DND-41 (cell line): ENCODE measurements around the gene TSKS.

ENCODE experiments used
- ATAC-seq: fragments of 200-7000 bp; cut with Tn5 transposase; 3 replicates; pipeline ENCODE4 v1.9.1; 2021; ENCODE audit warnings: low read depth; ENCODE audit not compliant: insufficient read depth
- DNase-seq: peaks from one replicate; pipeline ENCODE4 v3.0.0-alpha.2; 2020
- H2AFZ ChIP-seq: 2 replicates; pipeline ENCODE4 v1.6.0; 2012; ENCODE audit warnings: low read depth, low read length
- H3K27ac ChIP-seq: 2 replicates; pipeline ENCODE4 v1.5.1; 2012; ENCODE audit warnings: low read length, inconsistent platforms
- H3K27me3 ChIP-seq: fragments of 200-600 bp; sonication (generic); 2 replicates; pipeline ENCODE4 v1.6.0; 2012; ENCODE audit warnings: low read length, mild to moderate bottlenecking, inconsistent platforms; ENCODE audit not compliant: insufficient read depth, poor library complexity
- H3K36me3 ChIP-seq: 2 replicates; pipeline ENCODE4 v1.5.1; 2012; ENCODE audit warnings: low read length, inconsistent platforms; ENCODE audit not compliant: insufficient read depth
- H3K4me1 ChIP-seq: 2 replicates; pipeline ENCODE4 v1.5.1; 2012; ENCODE audit warnings: mild to moderate bottlenecking, low read length; ENCODE audit not compliant: insufficient read depth
- H3K4me2 ChIP-seq: 2 replicates; pipeline ENCODE4 v1.6.0; 2012; ENCODE audit warnings: mild to moderate bottlenecking, moderate library complexity, low read length, inconsistent platforms; ENCODE audit not compliant: insufficient read depth
- H3K4me3 ChIP-seq, 2 experiments: fragments of 200-600 bp in 1 of 2; shearing (Covaris generic) in 1 of 2; 2 replicates each; pipeline ENCODE4 v1.5.1; 2012 to 2016; ENCODE audit warnings: inconsistent platforms in 2 of 2, low read length in 2 of 2, mild to moderate bottlenecking in 2 of 2, low read depth in 1 of 2, moderate library complexity in 1 of 2
- H3K79me2 ChIP-seq: 2 replicates; pipeline ENCODE4 v1.6.0; 2012; ENCODE audit warnings: low read length, inconsistent platforms; ENCODE audit not compliant: insufficient read depth
- H3K9ac ChIP-seq: 2 replicates; pipeline ENCODE4 v1.6.0; 2012; ENCODE audit warnings: low read depth, mild to moderate bottlenecking, inconsistent platforms, low read length, moderate library complexity
- H3K9me3 ChIP-seq: 2 replicates; pipeline ENCODE4 v1.5.1; 2012; ENCODE audit warnings: low read length, moderate library complexity, mild to moderate bottlenecking, inconsistent platforms; ENCODE audit not compliant: insufficient read depth, severe bottlenecking
- H4K20me1 ChIP-seq: 2 replicates; pipeline ENCODE4 v1.6.0; 2012; ENCODE audit warnings: low read length; ENCODE audit not compliant: insufficient read depth
- EZH2 ChIP-seq: IDR thresholded peaks from 3 replicates; pipeline ENCODE4 v1.6.1; 2012; ENCODE audit warnings: borderline replicate concordance, low read depth, mild to moderate bottlenecking, moderate library complexity, low read length, inconsistent platforms; ENCODE audit not compliant: severe bottlenecking
- TF ChIP-seq, protein P1 (sequence below): IDR thresholded peaks from 2 replicates; pipeline ENCODE4 v1.5.1; 2012; ENCODE audit warnings: borderline replicate concordance, low read length, moderate library complexity, mild to moderate bottlenecking; ENCODE audit not compliant: poor library complexity, severe bottlenecking; ENCODE audit errors: extremely low read depth

Gene TSKS

DNA sequence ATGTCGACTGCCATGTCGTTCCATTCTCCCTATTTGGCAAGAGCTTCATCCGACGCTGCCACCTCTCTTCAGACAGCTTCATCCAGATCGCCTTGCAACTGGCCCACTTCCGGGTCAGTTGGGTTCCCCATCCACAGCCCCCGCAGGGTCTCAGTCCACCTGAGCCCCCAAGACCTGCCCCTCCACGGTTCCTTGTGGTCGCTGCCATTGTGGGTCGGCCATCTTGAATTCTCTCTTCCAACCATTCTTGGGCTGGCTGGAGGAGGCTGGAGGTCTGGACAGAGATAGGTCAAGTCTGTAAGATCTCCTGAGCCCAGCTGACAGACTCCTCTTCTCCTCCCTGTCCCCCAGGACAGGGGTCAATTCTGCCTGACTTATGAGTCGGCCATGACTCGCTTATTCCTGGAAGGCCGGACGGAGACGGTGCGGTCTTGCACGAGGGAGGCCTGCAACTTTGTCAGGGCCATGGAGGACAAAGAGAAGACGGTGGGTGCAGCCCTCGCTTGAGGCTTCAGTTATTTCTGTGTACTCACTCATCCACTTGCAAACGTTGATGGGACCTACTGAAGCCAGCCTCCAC, 52.6 kb downstream of the TSKS start:
- no peak overlapping the region for H2AFZ ChIP-seq
- no peaks in the 10 kb centered on the region for H3K36me3 ChIP-seq
- no peak overlapping the region for H3K4me3 ChIP-seq
- no peak overlapping the region for H3K4me2 ChIP-seq
- H3K4me1 ChIP-seq, result no peaks in the 10 kb centered on the region
- no peaks in the 10 kb centered on the region for H3K27me3 ChIP-seq
- H3K27ac ChIP-seq, result no peak overlapping the region
- ATAC-seq (no peak), DNase-seq (no peak)
- H3K9me3 ChIP-seq, result no peaks in the 10 kb centered on the region
- H3K9ac ChIP-seq, result no peak overlapping the region
- TF ChIP-seq, protein P1, sequence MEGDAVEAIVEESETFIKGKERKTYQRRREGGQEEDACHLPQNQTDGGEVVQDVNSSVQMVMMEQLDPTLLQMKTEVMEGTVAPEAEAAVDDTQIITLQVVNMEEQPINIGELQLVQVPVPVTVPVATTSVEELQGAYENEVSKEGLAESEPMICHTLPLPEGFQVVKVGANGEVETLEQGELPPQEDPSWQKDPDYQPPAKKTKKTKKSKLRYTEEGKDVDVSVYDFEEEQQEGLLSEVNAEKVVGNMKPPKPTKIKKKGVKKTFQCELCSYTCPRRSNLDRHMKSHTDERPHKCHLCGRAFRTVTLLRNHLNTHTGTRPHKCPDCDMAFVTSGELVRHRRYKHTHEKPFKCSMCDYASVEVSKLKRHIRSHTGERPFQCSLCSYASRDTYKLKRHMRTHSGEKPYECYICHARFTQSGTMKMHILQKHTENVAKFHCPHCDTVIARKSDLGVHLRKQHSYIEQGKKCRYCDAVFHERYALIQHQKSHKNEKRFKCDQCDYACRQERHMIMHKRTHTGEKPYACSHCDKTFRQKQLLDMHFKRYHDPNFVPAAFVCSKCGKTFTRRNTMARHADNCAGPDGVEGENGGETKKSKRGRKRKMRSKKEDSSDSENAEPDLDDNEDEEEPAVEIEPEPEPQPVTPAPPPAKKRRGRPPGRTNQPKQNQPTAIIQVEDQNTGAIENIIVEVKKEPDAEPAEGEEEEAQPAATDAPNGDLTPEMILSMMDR, result no peak
- TF ChIP-seq EZH2, result no peak
- no peaks in the 10 kb centered on the region for H3K79me2 ChIP-seq
- H4K20me1 ChIP-seq, result no peaks in the 10 kb centered on the region

DNA sequence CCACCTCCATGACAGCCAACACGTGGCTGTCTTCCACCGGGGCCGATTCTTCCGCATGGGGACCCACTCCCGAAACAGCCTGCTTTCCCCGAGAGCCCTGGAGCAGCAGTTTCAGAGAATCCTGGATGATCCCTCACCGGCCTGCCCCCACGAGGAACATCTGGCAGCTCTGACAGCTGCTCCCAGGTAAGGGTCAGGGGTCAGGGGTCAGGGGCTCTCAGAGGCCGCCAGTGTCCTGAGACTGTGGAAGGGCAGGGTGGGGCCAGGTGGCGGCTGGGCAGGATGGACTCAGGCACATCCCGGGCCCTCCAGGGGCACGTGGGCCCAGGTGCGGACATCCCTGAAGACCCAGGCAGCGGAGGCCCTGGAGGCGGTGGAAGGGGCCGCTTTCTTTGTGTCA, 57.2 kb downstream of the TSKS start:
- no peaks in the 10 kb centered on the region for H4K20me1 ChIP-seq
- DNase-seq, result no peak
- H3K9me3 ChIP-seq, result no peaks in the 10 kb centered on the region
- H3K4me1 ChIP-seq, result no peaks in the 10 kb centered on the region
- no peak for ATAC-seq
- H3K79me2 ChIP-seq, result no peaks in the 10 kb centered on the region
- no peak overlapping the region for H2AFZ ChIP-seq
- H3K36me3 ChIP-seq, result no peaks in the 10 kb centered on the region
- TF ChIP-seq EZH2, result no peak
- TF ChIP-seq, protein P1, result no peak
- H3K27me3 ChIP-seq, result no peaks in the 10 kb centered on the region
- no peak overlapping the region for H3K9ac ChIP-seq
- no peak overlapping the region for H3K27ac ChIP-seq
- H3K4me3 ChIP-seq, result no peak overlapping the region
- H3K4me2 ChIP-seq, result no peak overlapping the region

DNA sequence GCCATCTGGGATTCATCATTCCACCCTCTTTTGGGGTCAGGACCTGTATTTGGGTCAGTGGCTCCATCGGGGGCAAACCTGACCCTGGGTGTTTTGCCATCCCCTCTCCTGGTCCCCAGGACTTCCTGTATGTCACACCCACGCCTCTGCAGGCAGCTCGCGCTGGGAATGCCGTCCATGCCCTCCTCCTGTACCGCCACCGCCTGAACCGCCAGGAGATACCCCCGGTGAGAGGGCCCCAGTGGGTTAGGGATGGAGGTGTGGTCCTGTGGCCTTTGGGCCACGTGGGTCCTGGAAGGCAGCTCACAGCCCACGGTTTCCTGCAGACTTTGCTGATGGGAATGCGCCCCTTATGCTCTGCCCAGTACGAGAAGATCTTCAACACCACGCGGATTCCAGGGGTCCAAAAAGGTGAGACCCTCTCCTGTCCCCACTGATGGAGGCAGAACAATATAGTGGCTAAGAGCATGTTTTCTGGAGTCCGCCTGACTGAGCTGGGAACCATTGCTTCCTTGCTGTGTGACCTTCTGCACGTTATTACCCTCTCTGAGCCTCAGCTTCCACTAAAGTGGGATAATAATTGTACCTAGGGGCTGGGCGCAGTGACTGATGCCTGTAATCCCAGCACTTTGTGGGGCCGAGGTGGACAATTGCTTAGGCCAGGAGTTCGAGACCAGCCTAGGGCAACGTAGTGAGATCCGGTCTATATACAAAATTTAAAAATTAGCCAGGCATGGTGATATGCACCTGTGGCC, 58.0 kb downstream of the TSKS start:
- no peak for DNase-seq
- H4K20me1 ChIP-seq, result no peaks in the 10 kb centered on the region
- no peak overlapping the region for H3K4me2 ChIP-seq
- no peaks in the 10 kb centered on the region for H3K27me3 ChIP-seq
- H3K79me2 ChIP-seq, result no peaks in the 10 kb centered on the region
- no peak for TF ChIP-seq EZH2
- TF ChIP-seq, protein P1, result no peak
- H2AFZ ChIP-seq, result no peak overlapping the region
- H3K36me3 ChIP-seq, result no peaks in the 10 kb centered on the region
- no peak for ATAC-seq
- no peak overlapping the region for H3K4me3 ChIP-seq
- H3K9me3 ChIP-seq, result no peaks in the 10 kb centered on the region
- no peak overlapping the region for H3K9ac ChIP-seq
- no peaks in the 10 kb centered on the region for H3K4me1 ChIP-seq
- H3K27ac ChIP-seq, result no peak overlapping the region
